Measurements from ENCODE around the gene FN1. TPM values are rescaled to one million over a fixed set of nuclear protein-coding genes. Genes with fewer than 3 reads are reported as not detected.

The FN1 gene
- total RNA-seq, 1 experiment from 2014 or later, result 3,465 TPM

DNA sequence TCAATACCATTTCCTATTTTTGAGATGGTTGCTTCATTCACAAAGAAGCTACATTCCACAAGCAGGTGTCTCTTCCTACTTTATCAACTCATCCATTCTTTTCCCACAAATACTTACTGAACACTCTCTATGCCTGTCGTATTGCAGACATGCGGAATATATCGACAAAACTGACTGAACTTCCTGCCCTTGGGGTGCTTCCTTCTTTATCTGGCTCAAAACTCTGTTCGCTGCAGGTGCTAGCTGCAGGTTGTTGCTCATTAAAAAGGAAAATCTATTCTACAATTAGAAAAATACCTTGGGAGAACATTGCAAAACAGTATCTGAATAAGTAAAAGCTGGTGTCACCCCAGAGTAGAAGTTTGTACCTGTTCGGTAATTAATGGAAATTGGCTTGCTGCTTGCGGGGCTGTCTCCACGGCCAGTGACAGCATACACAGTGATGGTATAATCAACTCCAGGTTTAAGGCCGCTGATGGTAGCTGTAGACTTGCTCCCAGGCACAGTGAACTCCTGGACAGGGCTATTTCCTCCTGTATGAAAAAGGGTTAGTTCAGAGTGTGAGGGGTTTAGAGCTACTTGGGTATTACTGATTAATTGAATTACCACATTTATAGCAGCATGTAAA, 52.1 kb downstream of the FN1 start:
- DNase-seq (ENCODE audit: low read depth), result no peak

- DNase-seq (ENCODE audit: low read depth), result no peak
Observed at GRCh38 chr2:215382480-215382879, 53.4 kb downstream of the FN1 start.

GRCh38 chr2:215382011-215382410, 53.9 kb downstream of the FN1 start:
- no peak for DNase-seq (ENCODE audit: low read depth)

DNA sequence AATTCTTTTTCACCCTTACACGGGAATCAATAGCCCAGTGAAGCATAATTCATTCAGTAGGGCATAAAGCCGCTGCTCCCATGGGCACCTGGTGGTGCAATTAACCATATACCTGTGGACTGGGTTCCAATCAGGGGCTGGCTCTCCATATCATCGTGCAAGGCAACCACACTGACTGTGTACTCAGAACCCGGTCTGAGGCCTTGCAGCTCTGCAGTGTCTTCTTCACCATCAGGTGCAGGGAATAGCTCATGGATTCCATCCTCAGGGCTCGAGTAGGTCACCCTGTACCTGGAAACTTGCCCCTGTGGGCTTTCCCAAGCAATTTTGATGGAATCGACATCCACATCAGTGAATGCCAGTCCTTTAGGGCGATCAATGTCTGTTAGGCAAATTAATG, 55.2 kb downstream of the FN1 start:
- no peak for DNase-seq (ENCODE audit: low read depth)

DNA sequence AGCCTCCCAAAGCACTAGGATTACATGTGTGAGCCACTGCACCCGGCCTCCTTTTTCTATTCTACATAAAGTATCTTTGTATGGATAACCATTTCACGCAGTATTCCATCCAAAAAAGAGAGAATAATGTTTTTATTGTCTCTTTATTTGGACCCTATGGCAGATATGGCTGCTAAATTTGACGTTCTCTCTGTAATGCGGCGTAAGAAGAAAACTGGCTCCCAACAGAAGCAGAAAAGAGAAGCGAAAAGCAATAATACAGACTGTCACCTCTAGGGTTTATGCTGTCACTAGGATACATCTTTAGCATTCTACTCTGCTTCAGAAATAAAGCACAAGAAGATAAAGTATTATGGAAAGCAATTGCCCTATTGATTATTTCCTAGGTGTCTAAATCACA, 55.9 kb downstream of the FN1 start:
- DNase-seq (ENCODE audit: low read depth), result no peak

DNA sequence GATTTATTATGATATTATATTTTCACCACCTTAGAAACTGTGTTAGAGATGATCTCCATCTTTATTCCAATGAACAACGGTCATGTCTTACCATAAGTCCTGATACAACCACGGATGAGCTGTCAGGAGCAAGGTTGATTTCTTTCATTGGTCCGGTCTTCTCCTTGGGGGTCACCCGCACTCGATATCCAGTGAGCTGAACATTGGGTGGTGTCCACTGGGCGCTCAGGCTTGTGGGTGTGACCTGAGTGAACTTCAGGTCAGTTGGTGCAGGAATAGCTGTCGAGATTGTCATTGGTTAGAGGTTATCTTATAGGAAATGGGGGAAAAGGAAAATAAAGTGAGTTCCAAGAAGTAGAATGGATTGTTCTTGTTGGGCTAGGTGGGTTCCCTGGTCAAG, 56.8 kb downstream of the FN1 start:
- no peak for DNase-seq (ENCODE audit: low read depth)

DNA sequence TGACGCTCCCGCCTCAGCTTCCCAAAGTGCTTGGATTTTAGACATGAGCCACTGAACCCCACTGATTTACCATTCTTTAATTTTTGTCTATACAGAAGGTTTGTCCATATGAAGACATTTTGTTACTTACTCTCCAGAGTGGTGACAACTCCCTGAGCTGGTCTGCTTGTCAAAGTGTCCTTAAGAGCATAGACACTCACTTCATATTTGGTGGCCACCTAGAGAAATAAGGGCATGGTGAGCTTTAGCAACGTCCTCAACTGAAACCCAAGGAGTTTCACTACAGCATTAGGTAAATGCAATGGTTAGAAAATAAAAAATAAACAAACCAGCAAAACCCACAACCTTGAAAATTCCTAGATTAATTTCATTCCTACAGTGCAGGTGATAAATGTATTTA, 57.8 kb downstream of the FN1 start:
- DNase-seq (ENCODE audit: low read depth), result no peak

- DNase-seq (ENCODE audit: low read depth), result no peak
Observed at GRCh38 chr2:215377283-215377682, 58.6 kb downstream of the FN1 start.

- DNase-seq (ENCODE audit: low read depth), result no peak
Observed at GRCh38 chr2:215376103-215376780, 59.6 kb downstream of the FN1 start.

DNA sequence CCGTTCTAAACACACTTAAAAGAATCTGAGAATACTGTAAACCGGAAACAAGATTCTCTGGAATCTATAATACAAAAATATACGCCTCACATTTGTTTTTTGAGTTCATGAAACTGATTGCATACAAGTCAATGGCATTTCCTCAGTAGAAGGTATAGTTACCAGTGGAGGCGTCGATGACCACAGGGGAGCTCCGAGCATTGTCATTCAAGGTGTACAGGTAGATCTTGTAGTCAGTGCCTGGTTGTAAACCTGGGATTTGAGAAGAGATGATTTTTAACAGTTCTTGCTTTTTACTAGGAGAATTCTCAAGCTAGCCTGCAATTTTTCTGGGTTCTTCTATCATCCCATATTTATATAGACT, 60.4 kb downstream of the FN1 start:
- DNase-seq (ENCODE audit: low read depth), result no peak

GRCh38 chr2:215374642-215375466, 61.0 kb downstream of the FN1 start:
- no peak for DNase-seq (ENCODE audit: low read depth)

- no peak for DNase-seq (ENCODE audit: low read depth)
Observed at GRCh38 chr2:215374002-215374401, 61.9 kb downstream of the FN1 start.

GRCh38 chr2:215372968-215373649, 62.8 kb downstream of the FN1 start:
- DNase-seq (ENCODE audit: low read depth), result no peak

DNA sequence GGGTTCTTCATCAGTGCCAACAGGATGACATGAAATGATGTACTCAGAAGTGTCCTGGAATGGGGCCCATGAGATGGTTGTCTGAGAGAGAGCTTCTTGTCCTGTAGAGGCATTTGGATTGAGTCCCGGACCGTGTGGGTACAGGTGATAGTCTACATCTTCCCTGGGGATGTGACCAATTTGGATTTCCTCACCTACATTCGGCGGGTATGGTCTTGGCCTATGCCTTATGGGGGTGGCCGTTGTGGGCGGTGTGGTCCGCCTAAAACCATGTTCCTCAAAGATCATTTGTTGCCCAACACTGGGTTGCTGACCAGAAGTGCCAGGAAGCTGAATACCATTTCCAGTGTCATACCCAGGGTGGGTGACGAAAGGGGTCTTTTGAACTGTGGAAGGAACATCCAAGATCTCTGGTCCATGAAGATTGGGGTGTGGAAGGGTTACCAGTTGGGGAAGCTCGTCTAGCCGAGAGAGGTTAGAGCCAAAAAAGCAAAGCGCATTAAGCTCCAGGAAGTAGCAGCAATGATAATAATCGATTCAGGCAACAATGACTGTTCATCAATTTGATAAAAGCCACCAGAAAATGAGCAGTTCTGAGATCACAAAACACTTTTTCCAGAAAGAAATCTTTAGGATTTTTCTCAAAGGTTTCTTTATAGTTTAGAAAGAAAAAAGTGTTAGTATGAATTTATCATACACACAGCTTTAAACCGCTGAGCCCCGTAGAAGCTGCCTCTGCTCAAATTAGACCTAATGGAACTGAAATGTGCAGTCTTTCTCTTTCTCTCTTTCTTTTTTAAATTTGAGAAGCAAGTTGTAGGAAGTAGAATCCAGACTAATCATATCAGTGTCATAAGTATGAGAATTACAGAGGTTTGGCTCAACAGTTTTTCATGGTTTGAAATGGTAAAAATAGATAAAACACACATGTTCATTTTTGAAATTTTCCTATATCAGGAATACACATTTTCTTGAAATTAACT, 63.7 kb downstream of the FN1 start:
- no peak for DNase-seq (ENCODE audit: low read depth)

DNA sequence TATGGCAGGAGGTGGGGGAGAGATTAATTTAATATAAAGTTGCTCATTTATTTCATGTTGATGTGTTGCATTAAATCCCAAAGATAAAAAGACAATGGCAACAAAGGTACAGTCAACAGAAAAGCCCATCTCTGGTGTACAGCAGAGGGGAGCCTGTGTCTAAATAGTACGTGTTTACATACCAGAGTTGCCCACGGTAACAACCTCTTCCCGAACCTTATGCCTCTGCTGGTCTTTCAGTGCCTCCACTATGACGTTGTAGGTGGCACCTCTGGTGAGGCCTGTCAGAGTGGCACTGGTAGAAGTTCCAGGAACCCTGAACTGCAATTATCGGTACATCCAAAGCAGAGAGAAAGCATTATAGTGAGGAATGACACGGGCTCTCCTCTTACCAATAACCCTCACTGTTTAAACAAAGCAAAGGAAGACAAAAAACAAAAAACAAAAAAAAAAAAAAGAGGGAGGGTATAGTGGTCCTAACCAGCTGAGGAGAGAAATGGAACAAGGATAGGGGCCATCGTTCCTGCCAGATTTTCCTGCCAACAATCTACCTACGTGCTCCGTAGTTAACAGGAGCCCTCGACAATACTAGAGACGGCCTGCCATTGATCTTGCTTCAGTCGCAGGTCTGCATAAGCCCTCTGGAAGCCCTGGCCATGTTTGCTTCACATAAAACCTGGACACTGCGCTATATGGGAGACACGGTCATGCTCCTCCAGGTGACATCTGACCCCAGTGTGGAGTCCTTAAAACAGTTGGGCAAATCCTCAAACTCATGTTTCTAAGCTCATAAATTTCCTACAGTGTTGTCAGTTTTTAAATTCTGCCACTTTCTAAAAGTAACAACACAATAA, 65.5 kb downstream of the FN1 start:
- no peak for DNase-seq (ENCODE audit: low read depth)

DNA sequence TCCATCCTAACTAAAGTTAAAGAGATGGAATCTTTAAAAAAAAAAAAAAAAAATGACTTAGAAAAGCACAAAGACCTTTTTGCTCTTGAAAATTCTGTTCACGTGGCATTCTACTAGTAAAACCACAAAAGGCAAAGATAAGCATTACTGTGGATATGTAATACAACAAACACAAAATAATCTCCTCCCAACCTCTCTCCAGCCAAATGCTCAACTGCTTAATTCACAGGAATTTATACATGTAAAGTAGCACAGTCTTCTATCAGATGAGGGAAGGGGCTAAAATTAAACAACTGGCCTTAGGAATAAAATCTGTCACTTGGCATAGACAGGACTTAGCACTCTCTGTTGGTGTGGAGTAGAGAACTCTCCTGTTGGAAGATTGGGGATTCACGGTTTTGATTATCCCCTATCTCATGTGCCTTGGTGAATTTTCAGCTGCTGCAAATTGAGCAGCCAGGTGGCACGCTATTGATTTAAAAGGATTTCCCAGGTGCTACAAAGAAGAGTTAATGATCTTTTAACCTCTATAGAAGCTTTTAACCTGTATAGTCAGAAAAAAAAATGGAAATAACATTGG, 66.6 kb downstream of the FN1 start:
- no peak for DNase-seq (ENCODE audit: low read depth)

GRCh38 chr2:215368493-215368809, 67.4 kb downstream of the FN1 start:
- no peak for DNase-seq (ENCODE audit: low read depth)

DNA sequence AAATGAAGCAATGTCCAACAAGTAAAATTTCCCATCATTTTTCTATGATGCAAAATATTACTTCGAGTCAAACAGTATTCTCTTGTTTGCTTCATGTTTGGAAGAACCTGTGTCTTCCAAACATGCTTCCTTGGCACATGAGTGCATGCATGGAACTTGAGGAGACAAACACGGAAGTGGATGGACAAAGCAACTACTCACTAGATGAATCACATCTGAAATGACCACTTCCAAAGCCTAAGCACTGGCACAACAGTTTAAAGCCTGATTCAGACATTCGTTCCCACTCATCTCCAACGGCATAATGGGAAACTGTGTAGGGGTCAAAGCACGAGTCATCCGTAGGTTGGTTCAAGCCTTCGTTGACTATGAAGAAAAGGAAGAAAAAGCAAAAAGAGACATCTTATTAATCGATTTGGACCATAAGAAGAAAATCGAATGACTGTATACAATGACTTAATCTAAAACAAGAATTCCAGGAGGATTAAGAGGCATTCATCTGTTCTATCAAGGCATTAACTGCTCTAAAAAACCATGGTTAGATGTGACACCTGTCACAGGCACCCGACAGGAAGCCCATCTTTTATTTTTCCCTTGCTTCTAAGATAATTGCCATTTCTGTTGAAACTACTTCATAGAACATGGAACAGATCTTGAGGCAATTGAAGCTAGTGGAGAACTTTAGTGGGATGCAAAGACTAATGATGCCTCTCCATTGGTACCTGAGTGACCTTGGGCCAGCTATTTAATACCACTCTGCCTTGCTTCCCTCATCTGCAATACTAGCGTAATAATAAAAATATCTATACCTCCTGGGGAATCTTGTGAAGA, 68.0 kb downstream of the FN1 start:
- peak; percentile 53 for DNase-seq (ENCODE audit: low read depth)

DNA sequence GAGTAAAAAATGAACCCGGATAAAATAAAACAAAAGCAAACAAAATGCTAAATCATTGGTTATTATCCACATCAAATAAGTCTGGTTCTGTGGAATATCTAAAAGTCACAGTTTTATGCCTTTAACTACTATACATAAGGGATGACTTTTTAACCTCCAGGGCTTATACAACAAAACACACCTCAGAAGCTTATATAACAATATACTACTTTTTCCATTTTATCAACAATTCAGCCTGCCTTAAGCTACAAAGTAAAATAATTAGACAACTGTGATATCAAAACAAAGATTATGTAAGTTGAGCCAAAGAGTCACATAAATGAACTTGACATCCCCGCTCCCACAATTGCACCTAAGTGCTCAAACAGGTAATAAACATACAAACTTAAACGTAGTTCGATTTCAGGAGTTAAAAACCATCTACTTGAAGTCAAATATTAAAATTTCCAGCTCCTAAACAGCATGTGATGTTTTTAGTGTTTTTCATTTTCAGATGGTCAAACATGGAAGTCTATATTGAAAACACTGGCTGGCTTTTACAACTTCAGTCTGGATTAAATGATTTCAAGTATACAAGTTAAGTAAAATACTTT, 69.3 kb downstream of the FN1 start:
- DNase-seq (ENCODE audit: low read depth), result no peak

All from Daoy (cell line).